Testis (tissue), 2 donors: Measurements from ENCODE around the gene DALRD3.

Experiments
- POLR2A ChIP-seq: fragments of 450-650 bp; IDR thresholded peaks from one replicate; pipeline ENCODE4 v1.6.1; 2017; ENCODE audit warnings: antibody characterized with exemption, mild to moderate bottlenecking, moderate library complexity
- TF ChIP-seq, protein P1 (sequence below), 3 experiments: fragments of 450-650 bp in 2 of 3; fragments of 200-600 bp in 1 of 3; sonication (generic) in 1 of 3; IDR thresholded peaks; one replicate each; pipeline ENCODE4 v1.5.1; 2016 to 2019; ENCODE audit warnings: antibody characterized with exemption in 3 of 3, mild to moderate bottlenecking in 2 of 3, moderate library complexity in 1 of 3

DNA sequence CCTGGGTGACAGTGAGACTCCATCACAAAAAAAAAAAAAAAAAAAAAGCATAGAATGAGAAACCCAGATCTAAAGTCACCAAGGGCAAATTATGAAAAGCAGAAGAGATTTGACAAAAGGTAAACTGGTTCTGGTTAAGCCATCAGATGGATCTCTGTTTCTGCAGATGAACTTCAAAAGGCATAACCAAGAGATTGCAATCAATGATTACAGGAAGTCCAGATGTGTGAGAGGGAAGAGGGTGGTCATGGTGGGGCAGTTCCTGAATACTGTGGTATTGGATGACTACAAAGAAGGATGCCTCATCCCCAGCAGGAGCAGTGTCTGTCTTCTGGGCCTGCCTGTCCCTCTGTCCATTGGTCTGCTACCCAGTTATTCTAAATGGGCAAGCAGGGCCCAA lies 24.5 kb downstream of the DALRD3 start:
- TF ChIP-seq POLR2A = no peak
- TF ChIP-seq, protein P1, sequence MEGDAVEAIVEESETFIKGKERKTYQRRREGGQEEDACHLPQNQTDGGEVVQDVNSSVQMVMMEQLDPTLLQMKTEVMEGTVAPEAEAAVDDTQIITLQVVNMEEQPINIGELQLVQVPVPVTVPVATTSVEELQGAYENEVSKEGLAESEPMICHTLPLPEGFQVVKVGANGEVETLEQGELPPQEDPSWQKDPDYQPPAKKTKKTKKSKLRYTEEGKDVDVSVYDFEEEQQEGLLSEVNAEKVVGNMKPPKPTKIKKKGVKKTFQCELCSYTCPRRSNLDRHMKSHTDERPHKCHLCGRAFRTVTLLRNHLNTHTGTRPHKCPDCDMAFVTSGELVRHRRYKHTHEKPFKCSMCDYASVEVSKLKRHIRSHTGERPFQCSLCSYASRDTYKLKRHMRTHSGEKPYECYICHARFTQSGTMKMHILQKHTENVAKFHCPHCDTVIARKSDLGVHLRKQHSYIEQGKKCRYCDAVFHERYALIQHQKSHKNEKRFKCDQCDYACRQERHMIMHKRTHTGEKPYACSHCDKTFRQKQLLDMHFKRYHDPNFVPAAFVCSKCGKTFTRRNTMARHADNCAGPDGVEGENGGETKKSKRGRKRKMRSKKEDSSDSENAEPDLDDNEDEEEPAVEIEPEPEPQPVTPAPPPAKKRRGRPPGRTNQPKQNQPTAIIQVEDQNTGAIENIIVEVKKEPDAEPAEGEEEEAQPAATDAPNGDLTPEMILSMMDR (IDR thresholded peaks at IDR 0.05) = no peak
